Measurements from ENCODE around the gene GSE1. TPM values are rescaled to one million over a fixed set of nuclear protein-coding genes. Genes with fewer than 3 reads are reported as not detected.

GSE1 gene
- total RNA-seq, 1 experiment from 2014 or later = 38.4 TPM

DNA sequence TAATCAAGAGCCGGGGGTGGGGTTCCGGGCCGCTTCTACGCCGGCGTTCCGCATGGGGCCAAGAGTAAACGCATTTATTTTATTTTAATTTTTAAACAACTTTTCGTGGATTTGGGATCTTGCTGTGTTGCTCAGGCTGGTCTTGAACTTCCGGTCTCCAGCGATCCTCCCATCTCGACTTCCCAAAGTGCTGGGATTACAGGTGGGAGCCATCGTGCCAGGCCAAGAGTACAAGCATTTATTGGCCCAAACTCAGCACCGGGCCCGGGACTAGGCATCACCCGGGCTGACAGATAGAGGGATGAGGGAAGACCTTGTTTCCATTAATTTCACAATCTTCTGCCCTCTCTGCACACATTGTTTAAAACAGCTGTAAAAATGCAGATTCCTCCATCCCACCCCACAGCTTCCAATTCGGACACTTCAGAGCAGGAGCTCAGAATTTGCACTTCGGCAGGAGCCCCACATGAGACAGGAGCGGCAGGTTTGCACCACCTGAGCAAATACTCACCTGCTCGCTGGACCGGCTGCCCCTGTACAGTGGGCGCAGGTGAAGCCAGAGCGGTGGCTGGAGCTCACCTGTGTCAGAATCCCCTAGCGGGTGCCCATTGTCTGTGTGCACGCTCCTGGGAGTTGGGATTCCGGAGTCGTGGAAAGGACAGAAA, 76.3 kb downstream of the GSE1 start:
- intact Hi-C loops (cut with micrococcal nuclease) = no loop called here

GRCh38 chr16:85689950-85690320, 76.8 kb downstream of the GSE1 start:
- H3K4me2 ChIP-seq (ENCODE audit: low read length) = peak overlapping the region; percentile 77
- CTCF ChIA-PET = interaction anchor here (0.7 kb wide), 1 partner anchor 27 kb away, joined by 3 read pairs; no protein-coding TSS in a partner anchor

More for the DNA sequence above, 76.3 kb downstream of the GSE1 start:
- H3K4me1 ChIP-seq (ENCODE audit: insufficient read depth, low read length) = peaks cover 14% of the 10 kb centered on the region
- ChIA-PET CTCF (interaction anchor here (0.7 kb wide), 1 partner anchor 28 kb away, joined by 3 read pairs; no protein-coding TSS in a partner anchor), POLR2A (ENCODE audit: unreplicated experiment) (no interaction called here)
- no peak; the same call in 1 of the 2 replicates for ATAC-seq
- DNase-seq = peak; percentile 19
- TF ChIP-seq EZH2 (IDR thresholded peaks at IDR 0.05; ENCODE audit: low read length, unreplicated experiment) (no peak), EZH2phosphoT487 (IDR thresholded peaks at IDR 0.05; ENCODE audit: borderline replicate concordance, low read length) (no peak), CTCF (conservative IDR thresholded peaks at IDR 0.05; ENCODE audit: low read depth, low read length) (no peak)
- no peaks in the 10 kb centered on the region for H3K9me3 ChIP-seq (ENCODE audit: low read length)
- no peaks in the 10 kb centered on the region for H3K27me3 ChIP-seq (ENCODE audit: low read length)
- H3K9me2 ChIP-seq (replicated peaks; ENCODE audit: low read length) = no peaks in the 10 kb centered on the region
- H3K36me3 ChIP-seq (ENCODE audit: low read depth, low read length) = no peaks in the 10 kb centered on the region
- BruUV-seq (replicated peaks) = no TSS peak
- H3K27ac ChIP-seq (ENCODE audit: low read length) = no peak overlapping the region
- peaks cover 10% of the 10 kb centered on the region; the same call in 1 of the 2 replicates for H4K20me1 ChIP-seq (ENCODE audit: low read length)
- no peaks in the 10 kb centered on the region for H3F3A ChIP-seq (ENCODE audit: low read length, unreplicated experiment)
- H3K79me2 ChIP-seq (ENCODE audit: low read length) = peaks cover 28% of the 10 kb centered on the region
- no peak overlapping the region for H3K9ac ChIP-seq (ENCODE audit: low read length)
- H3K4me3 ChIP-seq (ENCODE audit: low read length) = peak overlapping the region; percentile 63
- peak overlapping the region; percentile 77 for H3K4me2 ChIP-seq (ENCODE audit: low read length)
- peak overlapping the region; percentile 61 for H2AFZ ChIP-seq (ENCODE audit: low read length)

More at GRCh38 chr16:85689950-85690320, 76.8 kb downstream of the GSE1 start:
- H3K79me2 ChIP-seq (ENCODE audit: low read length) = peaks cover 28% of the 10 kb centered on the region
- H3K4me3 ChIP-seq (ENCODE audit: low read length) = no peak overlapping the region
- ATAC-seq (no peak), DNase-seq (no peak)
- no peak overlapping the region for H3K27ac ChIP-seq (ENCODE audit: low read length)
- no peak overlapping the region for H3K9ac ChIP-seq (ENCODE audit: low read length)
- peaks cover 14% of the 10 kb centered on the region for H3K4me1 ChIP-seq (ENCODE audit: insufficient read depth, low read length)
- no peaks in the 10 kb centered on the region for H3K27me3 ChIP-seq (ENCODE audit: low read length)
- no peaks in the 10 kb centered on the region for H3K36me3 ChIP-seq (ENCODE audit: low read depth, low read length)
- no peak overlapping the region for H2AFZ ChIP-seq (ENCODE audit: low read length)
- TF ChIP-seq EZH2phosphoT487 (IDR thresholded peaks at IDR 0.05; ENCODE audit: borderline replicate concordance, low read length) (no peak), EZH2 (IDR thresholded peaks at IDR 0.05; ENCODE audit: low read length, unreplicated experiment) (no peak), CTCF (conservative IDR thresholded peaks at IDR 0.05; ENCODE audit: low read depth, low read length) (no peak)
- intact Hi-C loops (cut with micrococcal nuclease) = no loop called here
- peaks cover 10% of the 10 kb centered on the region; the same call in 1 of the 2 replicates for H4K20me1 ChIP-seq (ENCODE audit: low read length)
- POLR2A ChIA-PET (ENCODE audit: unreplicated experiment) = no interaction called here
- H3K9me3 ChIP-seq (ENCODE audit: low read length) = no peaks in the 10 kb centered on the region
- BruUV-seq (replicated peaks) = no TSS peak
- H3K9me2 ChIP-seq (replicated peaks; ENCODE audit: low read length) = no peaks in the 10 kb centered on the region
- H3F3A ChIP-seq (ENCODE audit: low read length, unreplicated experiment) = no peaks in the 10 kb centered on the region

Measured in PC-3 (cell line).